Measurements from ENCODE around the gene CD6. TPM values are rescaled to one million over a fixed set of nuclear protein-coding genes. Genes with fewer than 3 reads are reported as not detected.
A peak's percentile ranks its signal among the peaks of the same experiment; 100 is the strongest.
"Not testable (repeated sequence)": the region's sequence is repeated elsewhere in the genome, so short reads cannot be mapped to it uniquely, and the experiment has no call there.

CD6 gene
- total RNA-seq, 1 donor from 2014 or later: 6.1 TPM

- DNase-seq: no peak
- peak overlapping the region; percentile 36 for H3K4me3 ChIP-seq
- H3K27me3 ChIP-seq (ENCODE audit: low read depth): no peaks in the 10 kb centered on the region
- intact Hi-C loops (cut with DNase I): no loop called here
- H3K27ac ChIP-seq: peak overlapping the region; percentile 38
- H3K4me1 ChIP-seq: no peaks in the 10 kb centered on the region
- peak in 1 of 2 donors; percentile 11 for ATAC-seq
- H3K36me3 ChIP-seq: no peaks in the 10 kb centered on the region
- no peaks in the 10 kb centered on the region for H3K9me3 ChIP-seq
- no peak for TF ChIP-seq CTCF (IDR thresholded peaks at IDR 0.05)
Observed at GRCh38 chr11:60972182-60973030, 926 bp downstream of the CD6 start.

GRCh38 chr11:60973699-60974098, 2.2 kb downstream of the CD6 start:
- Histone ChIP-seq H3K4me1 (peaks cover 6% of the 10 kb centered on the region), H3K9me3 (no peaks in the 10 kb centered on the region), H3K36me3 (no peaks in the 10 kb centered on the region), H3K27me3 (ENCODE audit: low read depth) (no peaks in the 10 kb centered on the region), H3K4me3 (peak overlapping the region; percentile 36), H3K27ac (no peak overlapping the region)
- ATAC-seq: no peak
- intact Hi-C loops (cut with DNase I): no loop called here
- no peak for TF ChIP-seq CTCF (IDR thresholded peaks at IDR 0.05)
- no peak for DNase-seq

DNA sequence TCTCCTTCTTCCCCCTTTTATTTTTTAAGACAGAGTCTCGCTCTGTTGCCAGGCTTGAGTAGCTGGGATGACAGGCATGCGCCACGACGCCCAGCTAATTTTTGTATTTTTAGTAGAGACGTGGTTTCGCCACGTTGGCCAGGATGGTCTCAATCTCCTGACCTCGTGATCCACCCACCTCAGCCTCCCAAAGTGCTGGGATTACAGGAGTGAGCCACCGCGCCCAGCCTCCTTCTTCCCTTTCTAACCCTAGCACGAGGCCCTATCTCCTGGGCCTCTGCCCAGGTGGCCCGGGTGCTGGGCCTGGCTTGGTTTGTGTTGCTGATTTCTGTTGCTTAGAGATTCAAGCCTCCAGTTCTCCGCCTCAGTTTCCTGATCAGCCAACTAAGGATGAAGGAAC, 2.8 kb downstream of the CD6 start:
- not testable (repeated sequence) for H3K27ac ChIP-seq

GRCh38 chr11:60974726-60975125, 3.2 kb downstream of the CD6 start:
- Histone ChIP-seq H3K27ac (no peak overlapping the region), H3K36me3 (no peaks in the 10 kb centered on the region), H3K4me3 (no peak overlapping the region), H3K4me1 (peaks cover 6% of the 10 kb centered on the region), H3K27me3 (ENCODE audit: low read depth) (no peaks in the 10 kb centered on the region), H3K9me3 (no peaks in the 10 kb centered on the region)
- intact Hi-C loops (cut with DNase I): no loop called here
- ATAC-seq (no peak), DNase-seq (no peak)
- no peak for TF ChIP-seq CTCF (IDR thresholded peaks at IDR 0.05)

More for the DNA sequence above, 2.8 kb downstream of the CD6 start:
- H3K27me3 ChIP-seq (ENCODE audit: low read depth); H3K36me3 ChIP-seq; ATAC-seq; H3K4me1 ChIP-seq; DNase-seq; intact Hi-C loops (cut with DNase I); H3K9me3 ChIP-seq: not testable (repeated sequence)
- peak overlapping the region; percentile 36 for H3K4me3 ChIP-seq

- no peak for TF ChIP-seq CTCF (IDR thresholded peaks at IDR 0.05)
- Histone ChIP-seq H3K27me3 (ENCODE audit: low read depth) (no peaks in the 10 kb centered on the region), H3K4me3 (no peak overlapping the region), H3K4me1 (peaks cover 6% of the 10 kb centered on the region), H3K27ac (no peak overlapping the region), H3K9me3 (no peaks in the 10 kb centered on the region), H3K36me3 (no peaks in the 10 kb centered on the region)
- DNase-seq (no peak), ATAC-seq (no peak)
- intact Hi-C loops (cut with DNase I): no loop called here
Observed at GRCh38 chr11:60977224-60977623, 5.7 kb downstream of the CD6 start.

DNA sequence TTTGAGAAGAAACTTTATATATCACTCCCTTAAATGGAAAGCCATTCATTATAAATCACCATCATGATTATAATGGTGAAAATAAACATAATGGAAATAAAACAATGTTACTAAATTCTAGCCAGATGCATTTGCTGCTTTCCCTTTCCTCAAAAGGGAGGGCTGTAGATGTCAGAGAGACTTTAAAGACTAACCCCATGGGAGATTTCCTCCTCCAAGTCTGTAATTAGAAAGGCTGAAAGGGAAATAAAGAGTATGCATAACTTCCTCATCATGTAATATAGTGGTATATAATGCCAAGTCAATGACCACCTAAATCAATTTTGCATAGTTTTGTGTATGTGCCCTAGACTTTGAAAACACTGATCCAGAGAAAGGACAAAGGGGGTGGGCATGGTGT, 6.4 kb downstream of the CD6 start:
- TF ChIP-seq CTCF (IDR thresholded peaks at IDR 0.05): no peak
- no peaks in the 10 kb centered on the region for H3K36me3 ChIP-seq
- H3K27me3 ChIP-seq (ENCODE audit: low read depth): no peaks in the 10 kb centered on the region
- no peak overlapping the region for H3K27ac ChIP-seq
- ATAC-seq (no peak), DNase-seq (no peak)
- no peaks in the 10 kb centered on the region for H3K9me3 ChIP-seq
- peaks cover 6% of the 10 kb centered on the region for H3K4me1 ChIP-seq
- intact Hi-C loops (cut with DNase I): no loop called here
- H3K4me3 ChIP-seq: no peak overlapping the region
